MCF 10A (cell line): ENCODE results near the gene TPRG1. TPM values are rescaled to one million over a fixed set of nuclear protein-coding genes. Genes with fewer than 3 reads are reported as not detected.
A peak's percentile ranks its signal among the peaks of the same experiment; 100 is the strongest.

Experiments
- BruUV-seq: library from RNA; stranded (reverse); fragments of 400-500 nt; replicated peaks from 2 replicates; lab custom pipeline; 2021; lab: Mats Ljungman, UMichigan
- CTCF ChIA-PET: fragments of 300-600 bp; sonication (Branson Sonifier 250); formaldehyde crosslinking; extraction: SDS; loops from one replicate; lab custom pipeline; 2021; ENCODE audit warnings: antibody characterized with exemption, inconsistent platforms; lab: Yijun Ruan, JAX
- POLR2A ChIA-PET: fragments of 300-600, 350-650 bp; sonication (Branson Sonifier 250); formaldehyde crosslinking; extraction: SDS; loops from one replicate; lab custom pipeline; 2020; ENCODE audit warnings: antibody characterized with exemption, inconsistent platforms; lab: Yijun Ruan, JAX
- DNase-seq: peaks from one replicate; pipeline ENCODE4 v3.0.0-alpha.2; 2018; ENCODE audit not compliant: unreplicated experiment
- H3K27ac Mint-ChIP-seq: one replicate; pipeline ENCODE4 v1.8.0; 2022; ENCODE audit warnings: mild to moderate bottlenecking, low read depth, mixed read lengths; ENCODE audit not compliant: unreplicated experiment
- H3K27me3 Mint-ChIP-seq: one replicate; pipeline ENCODE4 v1.8.0; 2022; ENCODE audit warnings: mixed read lengths; ENCODE audit not compliant: insufficient read depth, unreplicated experiment
- H3K36me3 Mint-ChIP-seq: one replicate; pipeline ENCODE4 v1.8.0; 2022; ENCODE audit warnings: mild to moderate bottlenecking, moderate library complexity, mixed read lengths; ENCODE audit not compliant: insufficient read depth, unreplicated experiment
- H3K4me1 Mint-ChIP-seq: one replicate; pipeline ENCODE4 v1.8.0; 2022; ENCODE audit warnings: mixed read lengths; ENCODE audit not compliant: insufficient read depth, unreplicated experiment
- H3K4me3 Mint-ChIP-seq: one replicate; pipeline ENCODE4 v1.8.0; 2022; ENCODE audit warnings: mild to moderate bottlenecking, moderate library complexity, mixed read lengths; ENCODE audit not compliant: unreplicated experiment
- H3K9me3 Mint-ChIP-seq: one replicate; pipeline ENCODE4 v1.8.0; 2022; ENCODE audit warnings: mixed read lengths; ENCODE audit not compliant: unreplicated experiment
- CTCF ChIP-seq: fragments of 200-600 bp; IDR thresholded peaks from one replicate; pipeline ENCODE4 v1.8.0; 2022; ENCODE audit warnings: antibody characterized with exemption, mild to moderate bottlenecking; ENCODE audit not compliant: unreplicated experiment
- intact Hi-C: fragments of 100-400 bp; cut with micrococcal nuclease; formaldehyde crosslinking; loops from 2 replicates; pipeline ENCODE4 v1.14.1; 2022
- total RNA-seq: library from RNA; stranded (reverse); gene quantifications from 2 replicates; pipeline ENCODE4 v1.2.3, GENCODE V29; 2022

TPRG1 gene
- total RNA-seq, 1 experiment from 2014 or later, result 2.0 TPM

GRCh38 chr3:189132231-189132671, 39.5 kb upstream of the TPRG1 start:
- POLR2A ChIA-PET, result interaction anchor here (0.6 to 1.4 kb wide), 3 partner anchors 10 to 701 kb away, joined by 3 to 5 read pairs (median 3); no protein-coding TSS in a partner anchor
- Mint-ChIP-seq H3K27ac (peak overlapping the region; percentile 81), H3K9me3 (peaks cover 7% of the 10 kb centered on the region), H3K36me3 (no peaks in the 10 kb centered on the region), H3K27me3 (no peaks in the 10 kb centered on the region), H3K4me3 (no peak overlapping the region), H3K4me1 (peaks cover 14% of the 10 kb centered on the region)
- intact Hi-C loops, result no loop called here
- CTCF ChIA-PET, result interaction anchor here (0.6 to 1.9 kb wide), 4 partner anchors 16 to 178 kb away, joined by 4 to 6 read pairs (median 4); no protein-coding TSS in a partner anchor
- no TSS peak for BruUV-seq
- no peak for TF ChIP-seq CTCF
- DNase-seq, result peak; percentile 81

GRCh38 chr3:189132839-189133238, 38.9 kb upstream of the TPRG1 start:
- no peak overlapping the region for H3K4me3 Mint-ChIP-seq
- POLR2A ChIA-PET, result interaction anchor here (0.8 to 1.4 kb wide), 2 partner anchors 10 to 12 kb away, joined by 3 to 5 read pairs; no protein-coding TSS in a partner anchor
- TF ChIP-seq CTCF, result no peak

GRCh38 chr3:189133768-189134167, 38.0 kb upstream of the TPRG1 start:
- Mint-ChIP-seq H3K4me3 (no peak overlapping the region), H3K27ac (no peak overlapping the region), H3K27me3 (no peaks in the 10 kb centered on the region), H3K9me3 (peaks cover 7% of the 10 kb centered on the region), H3K4me1 (peaks cover 14% of the 10 kb centered on the region), H3K36me3 (no peaks in the 10 kb centered on the region)
- BruUV-seq, result no TSS peak
- ChIA-PET POLR2A (no interaction called here), CTCF (no interaction called here)
- TF ChIP-seq CTCF, result no peak
- intact Hi-C loops, result no loop called here
- no peak for DNase-seq

More at GRCh38 chr3:189132839-189133238, 38.9 kb upstream of the TPRG1 start:
- H3K36me3 Mint-ChIP-seq, result no peaks in the 10 kb centered on the region
- no peak for DNase-seq
- BruUV-seq, result no TSS peak
- no peaks in the 10 kb centered on the region for H3K27me3 Mint-ChIP-seq
- peaks cover 14% of the 10 kb centered on the region for H3K4me1 Mint-ChIP-seq
- H3K9me3 Mint-ChIP-seq, result peaks cover 7% of the 10 kb centered on the region
- intact Hi-C loops, result no loop called here
- H3K27ac Mint-ChIP-seq, result peak overlapping the region; percentile 81
- CTCF ChIA-PET, result interaction anchor here (0.6 to 1.9 kb wide), 3 partner anchors 16 to 1387 kb away, joined by 3 to 6 read pairs (median 4); no protein-coding TSS in a partner anchor

GRCh38 chr3:189137416-189137815, 34.4 kb upstream of the TPRG1 start:
- Mint-ChIP-seq H3K4me1 (peaks cover 8% of the 10 kb centered on the region), H3K9me3 (peaks cover 7% of the 10 kb centered on the region), H3K36me3 (no peaks in the 10 kb centered on the region), H3K4me3 (no peak overlapping the region), H3K27ac (no peak overlapping the region), H3K27me3 (peaks cover 11% of the 10 kb centered on the region)
- no TSS peak for BruUV-seq
- TF ChIP-seq CTCF, result no peak
- ChIA-PET POLR2A (no interaction called here), CTCF (interaction anchor here (0.6 to 5.0 kb wide), 2 partner anchors 11 to 874 kb away, joined by 3 to 34 read pairs; no protein-coding TSS in a partner anchor)
- intact Hi-C loops, result no loop called here
- no peak for DNase-seq
